Activated CD8-positive, alpha-beta T cell treated with anti-CD3 and anti-CD28 coated beads for 36 hours (primary cell): Measurements from ENCODE around the gene ADGRE3. TPM values are rescaled to one million over a fixed set of nuclear protein-coding genes. Genes with fewer than 3 reads are reported as not detected.

Experiments used
- ATAC-seq: fragments of 200-7000 bp; cut with Tn5 transposase; one replicate; pipeline ENCODE4 v1.10.0; 2021; ENCODE audit warnings: mild to moderate bottlenecking, moderate library complexity
- CTCF ChIA-PET: fragments of 350-600 bp; sonication (Branson Sonifier 250); formaldehyde crosslinking; loops from one replicate; lab custom pipeline; 2021; ENCODE audit warnings: antibody characterized with exemption; lab: Charles Lee
- POLR2A ChIA-PET: fragments of 350-600 bp; sonication (Branson Sonifier 250); formaldehyde crosslinking; loops from one replicate; lab custom pipeline; 2021; ENCODE audit warnings: antibody characterized with exemption; lab: Charles Lee
- DNase-seq: peaks from one replicate; pipeline ENCODE4 v3.0.0-alpha.2; 2020
- H3K27ac Mint-ChIP-seq: one replicate; pipeline ENCODE4 v1.8.0; 2021; ENCODE audit warnings: mild to moderate bottlenecking, mixed read lengths
- H3K27me3 Mint-ChIP-seq: one replicate; pipeline ENCODE4 v1.8.0; 2021; ENCODE audit warnings: mixed read lengths
- H3K36me3 Mint-ChIP-seq: one replicate; pipeline ENCODE4 v1.8.0; 2021; ENCODE audit warnings: low read depth, mixed read lengths
- H3K4me1 Mint-ChIP-seq: one replicate; pipeline ENCODE4 v1.8.0; 2021; ENCODE audit warnings: low read depth, mixed read lengths
- H3K4me3 Mint-ChIP-seq: one replicate; pipeline ENCODE4 v1.8.0; 2021; ENCODE audit warnings: mild to moderate bottlenecking, moderate library complexity, mixed read lengths
- H3K9me3 Mint-ChIP-seq: one replicate; pipeline ENCODE4 v1.8.0; 2021; ENCODE audit warnings: mixed read lengths
- CTCF ChIP-seq: fragments of 200-600 bp; IDR thresholded peaks from one replicate; pipeline ENCODE4 v1.8.0; 2022; ENCODE audit warnings: antibody characterized with exemption, mild to moderate bottlenecking
- intact Hi-C: fragments of 100-400 bp; cut with micrococcal nuclease; formaldehyde crosslinking; loops from one replicate; pipeline ENCODE4 v1.10.0; 2022
- total RNA-seq, 2 experiments: library from RNA; stranded (reverse); gene quantifications; one replicate each; pipeline ENCODE4 v1.2.3, GENCODE V29; 2021

Gene ADGRE3
- total RNA-seq, 2 experiments from 2014 or later, result not detected

GRCh38 chr19:14580623-14581237 lies 93.9 kb downstream of the ADGRE3 start:
- ChIA-PET CTCF (interaction anchor here (1.3 to 11.0 kb wide), 3 partner anchors 9 to 107 kb away, joined by 3 to 276 read pairs (median 5); partner anchors contain the start of genes NDUFB7 and ZNF333), POLR2A (interaction anchor here (0.6 to 1.0 kb wide), 3 partner anchors 20 to 111 kb away, joined by 3 to 4 read pairs (median 4); no protein-coding TSS in a partner anchor)
- ATAC-seq, result peak; percentile 37
- Mint-ChIP-seq H3K4me3 (no peak overlapping the region), H3K36me3 (no peaks in the 10 kb centered on the region), H3K27me3 (no peaks in the 10 kb centered on the region), H3K4me1 (peaks cover 19% of the 10 kb centered on the region), H3K9me3 (no peaks in the 10 kb centered on the region), H3K27ac (peak overlapping the region; percentile 74)
- intact Hi-C loops, result no loop called here
- peak; percentile 79 for DNase-seq
- no peak for TF ChIP-seq CTCF

- TF ChIP-seq CTCF, result no peak
- H3K36me3 Mint-ChIP-seq, result no peaks in the 10 kb centered on the region
- peaks cover 18% of the 10 kb centered on the region for H3K4me1 Mint-ChIP-seq
- ATAC-seq (peak; percentile 26), DNase-seq (peak; percentile 38)
- H3K9me3 Mint-ChIP-seq, result no peaks in the 10 kb centered on the region
- H3K27me3 Mint-ChIP-seq, result no peaks in the 10 kb centered on the region
- H3K27ac Mint-ChIP-seq, result peak overlapping the region; percentile 13
- H3K4me3 Mint-ChIP-seq, result no peak overlapping the region
- POLR2A ChIA-PET, result no interaction called here
- CTCF ChIA-PET, result interaction anchor here (11.0 kb wide), 1 partner anchor 109 kb away, joined by 276 read pairs; the partner anchor contains the start of gene ZNF333
- intact Hi-C loops, result loop anchor here (10.0 kb wide), 1 partner anchor 307 kb away; the partner anchor contains the start of gene OR7A17
These were observed 96.7 kb downstream of the ADGRE3 start for GRCh38 chr19:14577885-14578427.

GRCh38 chr19:14577264-14577663 lies 97.4 kb downstream of the ADGRE3 start:
- intact Hi-C loops, result loop anchor here (10.0 kb wide), 1 partner anchor 308 kb away; the partner anchor contains the start of gene OR7A17
- no peak for DNase-seq
- Mint-ChIP-seq H3K36me3 (no peaks in the 10 kb centered on the region), H3K4me3 (no peak overlapping the region), H3K27me3 (no peaks in the 10 kb centered on the region), H3K4me1 (peaks cover 18% of the 10 kb centered on the region), H3K9me3 (no peaks in the 10 kb centered on the region), H3K27ac (peak overlapping the region; percentile 42)
- no peak for TF ChIP-seq CTCF
- ATAC-seq, result no peak
- POLR2A ChIA-PET, result no interaction called here
- CTCF ChIA-PET, result interaction anchor here (11.0 kb wide), 1 partner anchor 110 kb away, joined by 276 read pairs; the partner anchor contains the start of gene ZNF333

GRCh38 chr19:14576363-14576762 lies 98.3 kb downstream of the ADGRE3 start:
- DNase-seq (no peak), ATAC-seq (no peak)
- Mint-ChIP-seq H3K36me3 (peaks cover 2% of the 10 kb centered on the region), H3K27ac (no peak overlapping the region), H3K4me1 (peaks cover 24% of the 10 kb centered on the region), H3K27me3 (no peaks in the 10 kb centered on the region), H3K9me3 (no peaks in the 10 kb centered on the region), H3K4me3 (no peak overlapping the region)
- no peak for TF ChIP-seq CTCF
- ChIA-PET POLR2A (interaction anchor here (0.6 kb wide), 2 partner anchors 65 to 955 kb away, joined by 3 to 4 read pairs; no protein-coding TSS in a partner anchor), CTCF (interaction anchor here (1.2 to 11.0 kb wide), 2 partner anchors 20 to 111 kb away, joined by 4 to 276 read pairs; partner anchors contain the start of gene ZNF333)
- intact Hi-C loops, result loop anchor here (10.0 kb wide), 1 partner anchor 308 kb away; the partner anchor contains the start of gene OR7A17
